UCSD-AML1 (cell line): ENCODE data around the gene CHRFAM7A.
"Not testable (repeated sequence)": the region's sequence is repeated elsewhere in the genome, so short reads cannot be mapped to it uniquely, and the experiment has no call there.

Source experiments
- DNase-seq: peaks from one replicate; lab custom pipeline; 2025; ENCODE audit not compliant: unreplicated experiment; lab: John Stamatoyannopoulos, UW

CHRFAM7A gene

DNA sequence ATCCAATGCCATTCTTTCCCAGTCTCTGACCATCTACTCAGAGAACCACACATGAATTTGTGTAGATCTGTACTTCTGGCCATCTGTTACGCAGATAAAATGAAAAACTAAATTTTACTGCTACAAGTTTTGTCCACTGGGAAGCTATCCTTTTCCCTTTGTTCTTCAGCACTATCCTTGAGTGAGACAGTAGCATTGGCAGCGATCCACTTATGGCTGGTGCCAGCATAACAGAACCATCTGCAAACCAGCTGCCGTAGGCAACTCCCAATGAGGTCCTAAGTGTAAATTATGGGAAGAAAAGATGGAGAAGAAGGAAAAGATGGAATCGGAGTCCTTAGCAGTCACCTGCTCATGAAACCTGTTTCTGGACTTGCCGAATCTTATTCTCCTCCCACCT, 72.3 kb downstream of the CHRFAM7A start:
- not testable (repeated sequence) for DNase-seq

DNA sequence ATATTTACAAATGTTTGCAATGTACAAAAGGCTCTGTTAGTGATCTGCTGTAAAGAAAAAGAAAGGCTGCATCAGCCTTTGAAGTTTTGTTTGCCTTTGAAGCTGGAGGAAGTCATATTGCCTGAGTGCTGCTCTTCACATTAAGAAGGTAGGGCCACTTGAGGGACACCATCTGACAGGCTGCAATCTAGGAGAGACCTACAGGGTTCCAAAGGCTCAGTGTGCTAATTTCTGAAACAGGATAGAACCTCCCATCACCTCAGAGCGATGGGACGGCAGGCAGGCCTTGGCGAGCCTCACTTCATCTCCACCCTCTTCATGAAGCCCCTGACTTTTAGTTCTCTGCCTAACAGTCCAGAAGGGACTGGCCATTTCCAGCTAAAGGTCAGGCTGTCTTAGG, 77.6 kb downstream of the CHRFAM7A start:
- not testable (repeated sequence) for DNase-seq

DNA sequence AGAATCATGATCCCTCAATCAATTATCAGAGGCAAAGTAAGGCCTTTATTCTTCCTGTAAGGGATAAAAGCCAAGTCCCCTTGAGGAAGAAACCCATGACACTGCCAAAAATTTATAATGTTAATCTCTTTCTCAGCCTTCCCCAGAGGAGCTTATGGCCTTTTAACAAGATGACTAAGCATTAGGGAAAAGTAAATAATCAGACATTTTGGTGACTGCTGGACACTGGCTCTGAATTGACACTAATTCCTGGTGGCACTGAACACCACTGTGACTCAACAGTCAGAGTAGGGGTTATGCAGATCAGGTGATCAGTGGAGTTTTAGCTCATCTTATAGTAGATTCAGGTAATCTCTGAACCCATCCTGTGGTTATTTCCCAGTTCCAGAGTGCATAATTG, 82.8 kb downstream of the CHRFAM7A start:
- DNase-seq, result not testable (repeated sequence)
